HEK293T (cell line): Measurements from ENCODE around the gene SLC40A1.

Experiments
- ARNT ChIP-seq: fragments of 450-650 bp; IDR thresholded peaks from 2 replicates; pipeline ENCODE4 v1.6.1; 2017; ENCODE audit warnings: mild to moderate bottlenecking
- BHLHE40 ChIP-seq: fragments of 450-650 bp; IDR thresholded peaks from 2 replicates; pipeline ENCODE4 v1.6.1; 2016; ENCODE audit warnings: mild to moderate bottlenecking, moderate library complexity, borderline replicate concordance
- FOXA1 ChIP-seq: fragments of 450-650 bp; IDR thresholded peaks from 2 replicates; pipeline ENCODE4 v1.6.1; 2016; ENCODE audit warnings: mild to moderate bottlenecking
- FOXM1 ChIP-seq: fragments of 450-650 bp; IDR thresholded peaks from 2 replicates; pipeline ENCODE4 v1.6.1; 2017; ENCODE audit warnings: mild to moderate bottlenecking, borderline replicate concordance
- LEF1 ChIP-seq: fragments of 450-650 bp; IDR thresholded peaks from 2 replicates; pipeline ENCODE4 v1.6.1; 2017; ENCODE audit warnings: mild to moderate bottlenecking, borderline replicate concordance
- SP1 ChIP-seq: fragments of 450-650 bp; IDR thresholded peaks from 2 replicates; pipeline ENCODE4 v1.6.1; 2017
- ZNF384 ChIP-seq: fragments of 450-650 bp; IDR thresholded peaks from 2 replicates; pipeline ENCODE4 v1.6.1; 2016
- TF ChIP-seq, protein P1 (sequence below): fragments of 450-650 bp; IDR thresholded peaks from 2 replicates; pipeline ENCODE4 v1.6.1; 2016

DNA sequence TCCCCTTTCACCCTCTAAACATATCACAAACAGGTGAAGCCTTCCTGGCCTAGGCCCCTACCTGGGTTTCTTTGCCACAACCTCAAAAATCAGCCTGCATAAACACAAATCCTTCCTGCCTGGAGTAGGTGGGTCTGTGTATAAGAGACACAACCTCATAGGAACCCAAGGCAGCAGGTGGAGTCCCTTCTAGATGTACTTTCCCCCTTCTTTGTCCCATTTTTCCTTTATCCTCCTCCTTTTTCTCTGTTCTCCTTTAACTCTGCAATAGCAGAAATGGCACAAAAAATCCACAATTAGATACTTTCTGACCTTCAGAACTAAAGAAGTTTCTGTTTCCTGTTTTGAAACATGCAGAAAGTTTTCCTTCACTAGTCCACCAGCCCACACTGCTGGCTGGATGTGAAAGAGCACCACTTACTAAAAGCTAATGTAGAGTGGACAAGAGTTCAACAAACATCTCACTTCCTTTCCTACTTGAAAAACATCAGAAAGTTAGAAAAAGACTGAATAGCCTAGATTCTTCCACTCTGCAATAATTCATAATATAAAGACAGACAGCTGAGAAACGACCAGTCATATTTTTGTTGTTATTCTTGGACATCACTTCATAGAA, 11.2 kb downstream of the SLC40A1 start:
- no peak for TF ChIP-seq ZNF384
- no peak for TF ChIP-seq LEF1
- no peak for TF ChIP-seq ARNT
- TF ChIP-seq, protein P1, sequence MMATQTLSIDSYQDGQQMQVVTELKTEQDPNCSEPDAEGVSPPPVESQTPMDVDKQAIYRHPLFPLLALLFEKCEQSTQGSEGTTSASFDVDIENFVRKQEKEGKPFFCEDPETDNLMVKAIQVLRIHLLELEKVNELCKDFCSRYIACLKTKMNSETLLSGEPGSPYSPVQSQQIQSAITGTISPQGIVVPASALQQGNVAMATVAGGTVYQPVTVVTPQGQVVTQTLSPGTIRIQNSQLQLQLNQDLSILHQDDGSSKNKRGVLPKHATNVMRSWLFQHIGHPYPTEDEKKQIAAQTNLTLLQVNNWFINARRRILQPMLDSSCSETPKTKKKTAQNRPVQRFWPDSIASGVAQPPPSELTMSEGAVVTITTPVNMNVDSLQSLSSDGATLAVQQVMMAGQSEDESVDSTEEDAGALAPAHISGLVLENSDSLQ, result no peak
- no peak for TF ChIP-seq FOXA1
- TF ChIP-seq SP1, result no peak
- TF ChIP-seq BHLHE40, result no peak
- TF ChIP-seq FOXM1, result no peak
